H1 (cell line): ENCODE data around the gene RUNX1.

Source experiments
- ASH2L ChIP-seq: fragments of 200-600, 300-600 bp; sonication (generic); IDR thresholded peaks from one replicate; pipeline ENCODE4 v1.7.1; 2017; ENCODE audit warnings: low read length
- CHD2 ChIP-seq: IDR thresholded peaks from 2 replicates; pipeline ENCODE4 v1.6.1; 2012; ENCODE audit warnings: low read length, improper control_type of control experiment
- CTCF ChIP-seq, 3 experiments: IDR thresholded peaks; 1 replicate in 2 of 3; 2 replicates in 1 of 3; pipeline versions ENCODE4 v1.5.1 to v1.6.1; 2011; ENCODE audit warnings: low read length in 3 of 3, mild to moderate bottlenecking in 3 of 3, inconsistent platforms in 2 of 3, low read depth in 1 of 3, moderate library complexity in 1 of 3; ENCODE audit not compliant: insufficient read depth in 1 of 3; ENCODE audit errors: control extremely low read depth in 1 of 3
- EP300 ChIP-seq, 2 experiments: IDR thresholded peaks; 1 replicate in 1 of 2; 2 replicates in 1 of 2; pipeline ENCODE4 v1.6.1; 2011 to 2012; ENCODE audit warnings: low read depth in 2 of 2, low read length in 2 of 2, mild to moderate bottlenecking in 2 of 2, borderline replicate concordance in 1 of 2, inconsistent platforms in 1 of 2, moderate library complexity in 1 of 2
- EZH2 ChIP-seq: fragments of 200-600 bp; sonication (generic); IDR thresholded peaks from 2 replicates; pipeline ENCODE4 v1.7.1; 2012; ENCODE audit warnings: low read depth, mild to moderate bottlenecking, moderate library complexity, low read length, inconsistent platforms; ENCODE audit not compliant: severe bottlenecking
- JUND ChIP-seq: IDR thresholded peaks from 2 replicates; pipeline ENCODE4 v1.6.1; 2011; ENCODE audit warnings: mild to moderate bottlenecking, improper control_type of control experiment, low read length
- KDM5A ChIP-seq: fragments of 200-600 bp; IDR thresholded peaks from 2 replicates; pipeline ENCODE4 v1.7.1; 2012; ENCODE audit warnings: mild to moderate bottlenecking, low read length, inconsistent platforms, mixed read lengths
- MAX ChIP-seq: IDR thresholded peaks from 2 replicates; pipeline ENCODE4 v1.6.1; 2012; ENCODE audit warnings: inconsistent platforms
- NANOG ChIP-seq: IDR thresholded peaks from 2 replicates; pipeline ENCODE4 v1.6.1; 2011; ENCODE audit warnings: low read length, low read depth, mild to moderate bottlenecking, inconsistent platforms; ENCODE audit not compliant: insufficient read depth, poor library complexity, severe bottlenecking
- POLR2A ChIP-seq, 2 experiments: IDR thresholded peaks; 1 replicate in 1 of 2; 2 replicates in 1 of 2; pipeline ENCODE4 v1.6.1; 2011; ENCODE audit warnings: low read depth in 2 of 2, low read length in 2 of 2, mild to moderate bottlenecking in 2 of 2; ENCODE audit errors: control extremely low read depth in 1 of 2
- POLR2AphosphoS5 ChIP-seq: IDR thresholded peaks from 2 replicates; pipeline ENCODE4 v1.6.1; 2011; ENCODE audit warnings: low read depth, low read length
- SP1 ChIP-seq: IDR thresholded peaks from 2 replicates; pipeline ENCODE4 v1.6.1; 2011; ENCODE audit warnings: low read depth, low read length
- SUZ12 ChIP-seq: fragments of 200-600 bp; sonication (generic); IDR thresholded peaks from 2 replicates; pipeline ENCODE4 v1.6.1; 2012; ENCODE audit warnings: mild to moderate bottlenecking, inconsistent platforms, low read length, moderate library complexity, mixed read lengths
- USF2 ChIP-seq: IDR thresholded peaks from 2 replicates; pipeline ENCODE4 v1.6.1; 2011; ENCODE audit warnings: low read length, improper control_type of control experiment

GRCh38 chr21:34811368-34811767 is 237.7 kb downstream of the RUNX1 start:
- TF ChIP-seq SUZ12 (no peak), EZH2 (no peak), SP1 (no peak), CTCF (IDR thresholded peaks at IDR 0.05; ENCODE audit: control extremely low read depth in 1 of 3, insufficient read depth in 1 of 3, low read depth in 1 of 3, low read length in 3 of 3) (no peak), JUND (no peak), USF2 (no peak), EP300 (IDR thresholded peaks at IDR 0.05; ENCODE audit: borderline replicate concordance in 1 of 2, low read depth in 2 of 2, low read length in 2 of 2) (no peak), POLR2AphosphoS5 (no peak), POLR2A (IDR thresholded peaks at IDR 0.05; ENCODE audit: control extremely low read depth in 1 of 2, low read depth in 2 of 2, low read length in 2 of 2) (no peak), NANOG (no peak), CHD2 (no peak), MAX (no peak), KDM5A (no peak), ASH2L (no peak)
